Left forelimb (tissue), 1 donor: Measurements from ENCODE around the gene PIK3CD.

Source experiments
- DNase-seq: peaks from one replicate; pipeline ENCODE4 v3.0.0-alpha.2; 2018; ENCODE audit warnings: low spot score

PIK3CD gene

DNA sequence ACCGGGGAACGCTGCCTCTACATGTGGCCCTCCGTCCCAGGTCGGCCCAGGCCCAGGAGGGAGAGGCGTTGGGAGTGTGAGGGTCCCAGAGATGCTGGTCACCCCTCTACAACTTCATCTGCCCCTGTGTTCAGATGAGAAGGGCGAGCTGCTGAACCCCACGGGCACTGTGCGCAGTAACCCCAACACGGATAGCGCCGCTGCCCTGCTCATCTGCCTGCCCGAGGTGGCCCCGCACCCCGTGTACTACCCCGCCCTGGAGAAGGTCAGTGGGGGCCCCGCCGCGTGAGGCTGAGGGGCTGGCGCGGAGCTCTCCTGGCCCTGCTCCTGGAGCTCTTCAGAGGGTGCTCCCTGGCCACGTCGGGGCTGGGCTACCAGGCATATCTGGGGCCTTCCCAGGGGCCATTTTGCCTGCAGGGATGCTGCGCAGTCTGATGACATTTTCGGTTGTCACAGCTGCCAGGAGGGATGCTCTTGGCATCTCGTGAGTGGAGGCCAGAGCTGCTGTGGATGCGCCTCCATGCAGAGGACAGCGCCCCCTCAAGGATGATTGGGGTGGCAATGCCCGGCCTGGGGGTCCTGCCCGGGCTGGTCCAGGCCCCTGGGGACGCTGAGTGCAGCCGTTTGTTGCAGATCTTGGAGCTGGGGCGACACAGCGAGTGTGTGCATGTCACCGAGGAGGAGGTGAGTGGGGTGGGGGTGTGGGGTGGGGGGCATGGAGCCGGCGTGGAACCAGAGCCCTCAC, 68.6 kb downstream of the PIK3CD start:
- DNase-seq, result no peak

DNA sequence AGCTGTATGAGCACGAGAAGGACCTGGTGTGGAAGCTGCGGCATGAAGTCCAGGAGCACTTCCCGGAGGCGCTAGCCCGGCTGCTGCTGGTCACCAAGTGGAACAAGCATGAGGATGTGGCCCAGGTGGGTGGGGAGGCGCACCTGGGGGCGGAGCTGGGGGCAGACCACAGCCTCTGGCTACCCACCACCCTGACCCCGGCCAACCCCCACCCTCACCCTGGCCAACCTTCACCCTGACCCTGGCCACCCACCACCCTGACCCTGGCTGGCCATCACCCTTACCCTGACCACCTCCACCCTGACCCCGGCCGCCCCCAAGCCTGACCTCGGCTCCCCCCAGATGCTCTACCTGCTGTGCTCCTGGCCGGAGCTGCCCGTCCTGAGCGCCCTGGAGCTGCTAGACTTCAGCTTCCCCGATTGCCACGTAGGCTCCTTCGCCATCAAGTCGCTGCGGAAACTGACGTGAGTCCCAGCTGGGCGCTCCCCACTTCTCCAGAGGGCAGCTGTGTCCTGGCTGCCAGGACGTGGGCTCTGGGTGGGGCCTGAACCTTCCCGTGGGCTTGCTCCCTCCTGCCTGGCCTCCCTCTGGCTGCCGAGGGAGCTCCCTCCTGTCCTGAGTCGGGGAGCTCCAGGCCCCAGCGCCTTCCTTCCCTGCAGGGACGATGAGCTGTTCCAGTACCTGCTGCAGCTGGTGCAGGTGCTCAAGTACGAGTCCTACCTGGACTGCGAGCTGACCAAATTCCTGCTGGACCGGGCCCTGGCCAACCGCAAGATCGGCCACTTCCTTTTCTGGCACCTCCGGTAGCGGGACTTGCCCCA, 69.5 kb downstream of the PIK3CD start:
- no peak for DNase-seq

DNA sequence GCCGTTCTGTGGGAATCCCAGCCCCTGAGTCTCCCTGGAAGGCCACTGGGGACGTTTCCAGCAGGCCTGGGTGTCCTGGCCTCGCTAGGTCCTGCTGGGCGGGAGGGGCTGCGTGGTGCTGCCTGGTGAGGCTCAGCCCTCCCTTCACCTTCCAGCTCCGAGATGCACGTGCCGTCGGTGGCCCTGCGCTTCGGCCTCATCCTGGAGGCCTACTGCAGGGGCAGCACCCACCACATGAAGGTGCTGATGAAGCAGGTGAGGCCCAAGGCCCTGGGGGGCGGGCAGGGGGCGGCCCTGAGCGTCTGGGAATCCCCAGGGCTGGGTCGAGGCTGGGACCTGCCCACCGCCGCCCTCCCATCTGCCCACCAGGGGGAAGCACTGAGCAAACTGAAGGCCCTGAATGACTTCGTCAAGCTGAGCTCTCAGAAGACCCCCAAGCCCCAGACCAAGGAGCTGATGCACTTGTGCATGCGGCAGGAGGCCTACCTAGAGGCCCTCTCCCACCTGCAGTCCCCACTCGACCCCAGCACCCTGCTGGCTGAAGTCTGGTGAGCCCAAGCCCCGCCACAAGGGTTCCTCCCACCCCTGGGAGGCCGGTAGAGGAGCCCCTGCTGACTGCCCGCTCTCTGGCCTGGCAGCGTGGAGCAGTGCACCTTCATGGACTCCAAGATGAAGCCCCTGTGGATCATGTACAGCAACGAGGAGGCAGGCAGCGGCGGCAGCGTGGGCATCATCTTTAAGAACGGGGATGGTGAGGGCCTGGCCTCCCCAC, 70.3 kb downstream of the PIK3CD start:
- no peak for DNase-seq

DNA sequence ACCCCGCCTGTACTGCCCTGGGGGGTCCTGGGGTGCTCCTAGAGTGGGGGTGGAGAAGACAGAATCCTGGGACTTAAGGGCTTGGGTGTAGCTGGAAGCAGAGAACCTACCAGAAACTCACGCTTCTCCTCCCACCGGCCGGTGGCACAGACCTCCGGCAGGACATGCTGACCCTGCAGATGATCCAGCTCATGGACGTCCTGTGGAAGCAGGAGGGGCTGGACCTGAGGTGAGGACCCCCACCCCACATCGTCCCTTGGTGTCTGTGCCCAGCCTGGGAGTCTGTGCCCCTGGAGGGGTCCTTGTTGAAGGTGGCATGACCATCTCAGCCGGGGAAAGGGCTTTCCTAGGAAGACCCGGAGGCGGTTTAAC, 70.8 kb downstream of the PIK3CD start:
- DNase-seq, result no peak

- no peak for DNase-seq
These were observed 71.7 kb downstream of the PIK3CD start for GRCh38 chr1:9723068-9723805.

DNA sequence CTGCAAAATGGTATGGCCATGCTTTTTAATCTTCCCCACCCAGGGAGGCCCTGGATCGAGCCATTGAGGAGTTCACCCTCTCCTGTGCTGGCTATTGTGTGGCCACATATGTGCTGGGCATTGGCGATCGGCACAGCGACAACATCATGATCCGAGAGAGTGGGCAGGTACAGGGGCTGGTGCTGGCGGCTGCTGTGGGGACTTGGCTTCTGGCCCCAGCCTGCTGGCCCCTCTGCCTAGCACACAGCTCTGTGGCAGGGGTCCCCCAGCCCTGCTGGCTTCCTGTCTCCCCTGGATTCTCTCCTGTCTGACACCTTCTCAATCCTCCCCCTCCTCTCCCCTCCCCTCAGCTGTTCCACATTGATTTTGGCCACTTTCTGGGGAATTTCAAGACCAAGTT, 72.4 kb downstream of the PIK3CD start:
- no peak for DNase-seq

DNA sequence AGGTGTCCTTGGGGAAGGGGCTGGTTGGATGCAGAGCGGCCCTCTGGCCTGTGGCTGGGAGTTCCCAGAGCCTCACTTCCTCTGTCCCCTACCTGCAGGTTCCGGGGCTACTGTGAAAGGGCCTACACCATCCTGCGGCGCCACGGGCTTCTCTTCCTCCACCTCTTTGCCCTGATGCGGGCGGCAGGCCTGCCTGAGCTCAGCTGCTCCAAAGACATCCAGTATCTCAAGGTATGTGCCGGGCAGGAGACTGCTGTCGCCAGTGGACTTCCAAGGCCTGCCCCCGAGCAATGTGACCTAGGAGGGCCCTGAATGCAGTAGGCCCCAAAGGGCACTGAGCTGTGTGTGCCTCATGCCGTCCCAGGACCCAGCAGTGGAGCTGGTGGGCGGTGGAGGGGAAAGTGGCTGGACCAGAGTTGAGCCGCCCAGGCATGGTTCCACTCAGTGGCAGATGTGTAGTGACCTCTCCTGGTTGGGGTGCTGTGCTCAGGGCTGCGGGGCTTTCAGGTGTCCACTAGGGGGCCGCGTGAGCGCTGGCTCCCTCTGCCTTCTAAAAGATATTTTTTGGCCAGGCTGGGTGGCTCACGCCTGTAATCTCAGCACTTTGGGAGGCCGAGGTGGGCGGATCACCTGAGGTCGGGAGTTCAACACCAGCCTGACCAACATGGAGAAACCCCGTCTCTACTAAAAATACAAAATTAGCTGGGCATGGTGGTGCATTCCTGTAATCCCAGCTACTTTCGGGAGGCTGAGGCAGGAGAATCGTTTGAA, 73.4 kb downstream of the PIK3CD start:
- DNase-seq, result no peak

GRCh38 chr1:9726406-9726805, 74.9 kb downstream of the PIK3CD start:
- no peak for DNase-seq

- no peak for DNase-seq
These were observed 75.5 kb downstream of the PIK3CD start for GRCh38 chr1:9726905-9727595.

DNA sequence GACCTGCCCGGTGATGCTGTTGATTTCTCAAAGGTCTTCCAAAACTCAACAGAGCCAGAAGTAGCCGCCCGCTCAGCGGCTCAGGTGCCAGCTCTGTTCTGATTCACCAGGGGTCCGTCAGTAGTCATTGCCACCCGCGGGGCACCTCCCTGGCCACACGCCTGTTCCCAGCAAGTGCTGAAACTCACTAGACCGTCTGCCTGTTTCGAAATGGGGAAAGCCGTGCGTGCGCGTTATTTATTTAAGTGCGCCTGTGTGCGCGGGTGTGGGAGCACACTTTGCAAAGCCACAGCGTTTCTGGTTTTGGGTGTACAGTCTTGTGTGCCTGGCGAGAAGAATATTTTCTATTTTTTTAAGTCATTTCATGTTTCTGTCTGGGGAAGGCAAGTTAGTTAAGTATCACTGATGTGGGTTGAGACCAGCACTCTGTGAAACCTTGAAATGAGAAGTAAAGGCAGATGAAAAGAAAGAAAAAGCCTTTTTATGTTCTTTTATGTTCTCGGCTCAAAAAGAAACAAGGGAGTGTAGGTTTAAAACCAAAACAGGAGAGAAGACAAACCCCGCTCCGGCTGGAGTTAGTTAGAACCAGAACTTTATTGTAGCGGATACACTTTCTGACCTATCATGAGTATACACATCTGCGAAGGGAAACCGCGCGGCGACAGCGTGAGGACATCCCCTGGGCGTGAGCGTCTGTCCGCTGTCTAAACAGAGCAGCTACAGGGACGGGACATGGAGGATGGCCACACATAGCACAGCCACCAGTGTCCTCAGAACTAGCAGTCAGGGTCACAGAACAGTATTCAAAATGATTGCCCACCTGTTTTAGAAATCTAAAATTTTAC, 77.1 kb downstream of the PIK3CD start:
- no peak for DNase-seq

- no peak for DNase-seq
These were observed 78.0 kb downstream of the PIK3CD start for GRCh38 chr1:9729523-9729922.

- DNase-seq, result no peak
These were observed 78.8 kb downstream of the PIK3CD start for GRCh38 chr1:9730096-9730901.

- no peak for DNase-seq
These were observed 79.6 kb downstream of the PIK3CD start for GRCh38 chr1:9731051-9731537.

DNA sequence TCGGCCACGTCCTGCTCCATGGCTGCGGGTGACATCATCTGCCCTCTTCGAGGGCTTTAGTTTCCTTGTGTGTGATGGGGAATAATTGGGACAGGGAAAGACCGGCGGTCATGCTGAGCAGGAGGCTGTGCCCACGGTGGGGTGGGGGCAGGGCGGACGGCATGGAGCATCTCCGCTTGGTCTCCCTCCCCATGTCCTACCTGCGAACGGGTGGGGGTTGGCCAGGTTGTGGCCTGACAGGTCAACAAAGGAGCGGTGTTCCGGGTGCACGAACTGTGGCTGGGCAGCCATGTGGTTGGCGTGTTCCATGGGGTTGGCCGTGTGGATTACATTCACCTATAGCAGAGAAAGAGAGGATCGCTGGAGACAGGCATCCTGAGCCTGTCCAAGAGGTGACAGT, 80.0 kb downstream of the PIK3CD start:
- no peak for DNase-seq

DNA sequence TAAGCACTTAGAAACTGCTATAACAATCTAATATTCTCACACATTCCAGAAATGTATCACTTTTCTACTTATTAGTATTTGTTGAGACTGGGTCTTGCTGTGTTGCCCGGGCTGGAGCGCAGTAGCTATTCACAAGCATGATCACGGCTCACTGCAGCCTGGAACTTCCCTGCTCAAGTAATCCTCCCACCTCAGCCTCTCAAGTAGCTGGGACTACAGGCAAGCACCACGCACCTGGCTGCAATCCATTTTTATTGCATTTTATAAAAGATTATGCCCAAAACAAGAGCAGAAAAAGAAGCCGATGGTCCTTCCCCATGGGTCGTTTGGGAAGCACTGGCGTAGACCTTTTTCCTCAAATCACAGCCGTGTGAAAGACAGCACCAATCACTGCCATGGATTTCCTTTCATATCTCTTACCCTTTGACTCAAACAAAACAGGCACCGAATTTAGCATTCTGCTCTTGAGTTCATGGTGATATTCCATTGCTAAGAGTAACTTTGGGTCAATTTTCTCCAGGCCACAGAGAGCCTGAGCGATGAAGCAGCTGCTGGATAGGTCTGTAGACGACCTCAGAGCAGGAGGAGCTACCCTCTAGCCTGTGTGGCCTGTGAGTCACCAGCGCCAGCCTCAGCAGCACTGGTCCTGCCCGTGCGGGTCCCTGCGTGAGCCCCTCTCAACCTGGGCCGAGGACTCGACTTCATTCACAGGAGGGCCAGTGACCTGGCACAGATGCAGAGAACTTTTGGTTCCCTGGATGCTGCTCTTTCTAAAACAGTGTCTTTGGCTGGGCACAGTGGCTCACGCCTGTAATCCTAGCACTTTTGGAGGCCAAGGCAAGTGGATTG, 80.8 kb downstream of the PIK3CD start:
- no peak for DNase-seq

DNA sequence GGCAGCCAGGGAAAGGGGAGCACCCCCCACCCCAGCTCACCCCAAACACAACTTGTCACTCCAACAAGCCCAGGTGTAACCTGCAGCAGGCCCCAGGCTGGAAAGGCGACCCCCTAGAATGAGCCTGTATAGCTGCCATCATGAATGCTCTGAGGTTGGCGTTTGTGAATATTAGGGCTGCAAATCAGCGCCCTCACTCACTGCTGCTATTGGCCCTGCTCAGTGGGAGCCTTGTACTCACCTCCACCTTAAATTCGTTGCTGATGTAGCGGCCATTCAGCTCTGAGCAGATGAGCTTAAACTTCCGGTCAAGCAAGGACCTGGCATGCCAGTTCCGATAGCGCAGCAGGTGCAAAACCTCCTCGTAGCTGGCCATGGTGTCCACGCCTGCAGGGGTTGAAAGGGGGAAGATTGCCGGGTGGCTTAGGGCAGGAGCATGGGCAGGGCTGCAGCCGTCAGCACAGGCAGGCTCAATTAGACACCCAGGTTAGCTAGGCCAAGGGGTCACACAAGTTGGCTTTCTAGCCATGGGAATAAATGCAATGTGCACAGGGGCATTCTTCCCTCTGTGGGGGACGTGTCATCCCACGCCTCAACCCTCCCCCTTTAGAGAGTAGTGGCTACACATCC, 81.7 kb downstream of the PIK3CD start:
- no peak for DNase-seq

DNA sequence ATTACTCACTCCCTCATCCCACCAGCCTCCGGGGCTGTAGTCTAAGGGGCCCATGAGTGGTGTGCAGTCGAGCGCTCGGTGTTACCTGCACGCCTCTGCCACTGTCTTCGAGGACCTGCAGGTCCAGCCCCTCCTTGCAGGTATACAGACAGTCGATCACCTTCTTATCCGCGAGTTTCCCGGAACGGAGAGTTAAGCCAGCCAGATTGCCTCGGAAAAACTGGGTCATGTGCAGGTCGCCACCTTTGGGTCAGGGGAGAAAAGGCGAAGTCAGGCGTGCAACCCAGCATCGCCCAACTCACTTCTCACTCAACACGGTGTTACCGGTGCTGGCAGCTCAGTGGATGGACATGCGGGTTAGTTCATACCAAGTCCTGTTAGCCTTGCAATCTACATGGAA, 84.3 kb downstream of the PIK3CD start:
- DNase-seq, result no peak
